Neuronal stem cell (in vitro differentiated cells): Measurements from ENCODE around the gene NFATC2.

Experiments
- DNase-seq: peaks from one replicate; pipeline ENCODE4 v3.0.0-alpha.2; 2013; ENCODE audit warnings: low spot score
- H2AFZ ChIP-seq: one replicate; pipeline ENCODE4 v1.6.1; 2013; ENCODE audit warnings: mild to moderate bottlenecking, low read length, inconsistent platforms
- H2AK5ac ChIP-seq: 2 replicates; pipeline ENCODE4 v1.6.1; 2013; ENCODE audit warnings: low read depth, mild to moderate bottlenecking, inconsistent platforms, low read length, moderate library complexity, mixed read lengths
- H2BK120ac ChIP-seq: 2 replicates; pipeline ENCODE4 v1.6.1; 2013; ENCODE audit warnings: low read depth, mild to moderate bottlenecking, inconsistent platforms, low read length, moderate library complexity, mixed read lengths
- H2BK12ac ChIP-seq: one replicate; pipeline ENCODE4 v1.6.1; 2013; ENCODE audit warnings: low read length, inconsistent platforms
- H2BK15ac ChIP-seq: 2 replicates; pipeline ENCODE4 v1.6.1; 2013; ENCODE audit warnings: mild to moderate bottlenecking, low read length, inconsistent platforms, mixed read lengths
- H2BK5ac ChIP-seq: one replicate; pipeline ENCODE4 v1.6.1; 2013; ENCODE audit warnings: inconsistent platforms, mild to moderate bottlenecking, low read length, moderate library complexity
- H3K14ac ChIP-seq: one replicate; pipeline ENCODE4 v1.6.1; 2013; ENCODE audit warnings: low read length, inconsistent platforms
- H3K18ac ChIP-seq: 2 replicates; pipeline ENCODE4 v1.6.1; 2013; ENCODE audit warnings: low read length, inconsistent platforms
- H3K23ac ChIP-seq: 2 replicates; pipeline ENCODE4 v1.6.1; 2013; ENCODE audit warnings: low read depth, mild to moderate bottlenecking, mixed read lengths, low read length, inconsistent platforms; ENCODE audit not compliant: poor library complexity
- H3K27ac ChIP-seq: replicated peaks from 3 replicates; pipeline ENCODE4 v1.5.1; 2013; ENCODE audit warnings: low read length, inconsistent platforms
- H3K27me3 ChIP-seq, 3 experiments: 2 replicates each; pipeline ENCODE4 v1.6.1; 2013; ENCODE audit warnings: low read length in 3 of 3, mild to moderate bottlenecking in 2 of 3, inconsistent platforms in 1 of 3, low read depth in 1 of 3, mixed read lengths in 1 of 3, moderate library complexity in 1 of 3; ENCODE audit not compliant: control insufficient read depth in 3 of 3, insufficient read depth in 3 of 3
- H3K36me3 ChIP-seq, 2 donors: replicated peaks in 1 of 2; 2 replicates each; pipeline ENCODE4 v1.6.1; 2013; ENCODE audit warnings: low read length in 2 of 2; ENCODE audit not compliant: control insufficient read depth in 2 of 2, insufficient read depth in 2 of 2
- H3K4ac ChIP-seq: 2 replicates; pipeline ENCODE4 v1.6.1; 2013; ENCODE audit warnings: inconsistent platforms, mild to moderate bottlenecking, low read length, moderate library complexity
- H3K4me1 ChIP-seq, 2 donors: 1 replicate in 1 of 2; 2 replicates in 1 of 2; pipeline ENCODE4 v1.6.1; 2013; ENCODE audit warnings: low read length in 2 of 2, low read depth in 1 of 2; ENCODE audit not compliant: control insufficient read depth in 2 of 2, insufficient read depth in 1 of 2
- H3K4me2 ChIP-seq: one replicate; pipeline ENCODE4 v1.6.1; 2013; ENCODE audit warnings: mild to moderate bottlenecking, low read length, inconsistent platforms; ENCODE audit not compliant: insufficient read depth, poor library complexity, severe bottlenecking
- H3K4me3 ChIP-seq, 2 donors: 2 replicates each; pipeline ENCODE4 v1.5.1; 2013; ENCODE audit warnings: low read length in 2 of 2, mild to moderate bottlenecking in 2 of 2, inconsistent platforms in 1 of 2, moderate library complexity in 1 of 2
- H3K79me1 ChIP-seq: one replicate; pipeline ENCODE4 v1.6.1; 2013; ENCODE audit warnings: low read depth, mild to moderate bottlenecking, inconsistent platforms, low read length, moderate library complexity
- H3K9ac ChIP-seq: one replicate; pipeline ENCODE4 v1.6.1; 2013; ENCODE audit warnings: mild to moderate bottlenecking, low read depth, low read length, inconsistent platforms; ENCODE audit not compliant: poor library complexity
- H3K9me3 ChIP-seq, 2 donors: replicated peaks in 1 of 2; 2 replicates each; pipeline versions ENCODE3 to v1.6.1; 2013; ENCODE audit warnings: low read length in 2 of 2, mild to moderate bottlenecking in 2 of 2, inconsistent platforms in 1 of 2, low read depth in 1 of 2, mixed read lengths in 1 of 2, moderate library complexity in 1 of 2; ENCODE audit not compliant: control insufficient read depth in 2 of 2, insufficient read depth in 1 of 2
- H4K8ac ChIP-seq: one replicate; pipeline ENCODE4 v1.6.1; 2013; ENCODE audit warnings: low read depth, mild to moderate bottlenecking, inconsistent platforms, low read length, moderate library complexity
- H4K91ac ChIP-seq: one replicate; pipeline ENCODE4 v1.6.1; 2013; ENCODE audit warnings: low read length, low read depth, mild to moderate bottlenecking, inconsistent platforms; ENCODE audit not compliant: poor library complexity
- WGBS, 2 donors: extraction: QIAGEN DNeasy Blood & Tissue Kit; methylation state at CpG; one replicate each; pipeline ENCODE4 v1.1.7; 2013; ENCODE audit warnings: missing lambda C conversion rate in 2 of 2, mixed read lengths in 1 of 2; ENCODE audit not compliant: insufficient read length in 2 of 2, insufficient replicate concordance in 1 of 2; ENCODE audit errors: extremely low coverage in 2 of 2; 5-methylcytosine and 5-hydroxymethylcytosine counted together

NFATC2 gene

GRCh38 chr20:51460163-51460562, 82.4 kb downstream of the NFATC2 start:
- no peaks in the 10 kb centered on the region for H3K36me3 ChIP-seq
- no peak overlapping the region for H2BK120ac ChIP-seq
- H2BK15ac ChIP-seq, result no peak overlapping the region
- H3K79me1 ChIP-seq, result no peaks in the 10 kb centered on the region
- no peaks in the 10 kb centered on the region for H3K9me3 ChIP-seq
- H3K14ac ChIP-seq, result no peak overlapping the region
- H3K4me3 ChIP-seq, result no peak overlapping the region
- no peaks in the 10 kb centered on the region for H3K27me3 ChIP-seq
- H3K4me1 ChIP-seq, result peaks cover 0 to 4% of the 10 kb centered on the region in 2 donors
- no peak overlapping the region for H3K18ac ChIP-seq
- H3K9ac ChIP-seq, result no peak overlapping the region
- no peak overlapping the region for H2BK12ac ChIP-seq
- no peak overlapping the region for H2AFZ ChIP-seq
- DNase-seq, result no peak
- no peak overlapping the region for H3K4ac ChIP-seq
- WGBS, 2 donors, result no CpG with 5 or more reads among the region's 3 CpGs
- no peak overlapping the region for H4K8ac ChIP-seq
- no peak overlapping the region for H3K23ac ChIP-seq
- H2BK5ac ChIP-seq, result no peak overlapping the region
- no peak overlapping the region for H4K91ac ChIP-seq
- H3K27ac ChIP-seq, result no peak overlapping the region
- no peak overlapping the region for H2AK5ac ChIP-seq
- no peak overlapping the region for H3K4me2 ChIP-seq

GRCh38 chr20:51458751-51459439, 83.6 kb downstream of the NFATC2 start:
- Histone ChIP-seq H3K14ac (no peak overlapping the region), H3K27ac (no peak overlapping the region), H2AFZ (no peak overlapping the region), H3K36me3 (no peaks in the 10 kb centered on the region), H3K79me1 (no peaks in the 10 kb centered on the region), H2BK15ac (no peak overlapping the region), H2AK5ac (no peak overlapping the region), H4K91ac (no peak overlapping the region), H3K9ac (no peak overlapping the region), H3K18ac (no peak overlapping the region), H2BK120ac (no peak overlapping the region), H3K4ac (no peak overlapping the region), H3K9me3 (peaks cover 0 to 6% of the 10 kb centered on the region in 2 donors), H2BK5ac (no peak overlapping the region), H2BK12ac (no peak overlapping the region), H3K27me3 (no peaks in the 10 kb centered on the region), H3K4me2 (no peak overlapping the region), H3K4me3 (no peak overlapping the region), H3K4me1 (peaks cover 0 to 4% of the 10 kb centered on the region in 2 donors), H4K8ac (peak overlapping the region; percentile 26), H3K23ac (no peak overlapping the region)
- no CpG with 5 or more reads among the region's 13 CpGs for WGBS, 2 donors
- no peak for DNase-seq

GRCh38 chr20:51457533-51457932, 85.0 kb downstream of the NFATC2 start:
- Histone ChIP-seq H2AK5ac (no peak overlapping the region), H2AFZ (no peak overlapping the region), H2BK5ac (no peak overlapping the region), H3K4me3 (no peak overlapping the region), H3K36me3 (no peaks in the 10 kb centered on the region), H3K27me3 (no peaks in the 10 kb centered on the region), H2BK120ac (no peak overlapping the region), H2BK12ac (no peak overlapping the region), H3K4ac (no peak overlapping the region), H2BK15ac (no peak overlapping the region), H3K79me1 (no peaks in the 10 kb centered on the region), H3K4me2 (no peak overlapping the region), H4K8ac (no peak overlapping the region), H4K91ac (no peak overlapping the region), H3K9me3 (peaks cover 0 to 6% of the 10 kb centered on the region in 2 donors), H3K14ac (no peak overlapping the region), H3K9ac (no peak overlapping the region), H3K4me1 (peaks cover 0 to 4% of the 10 kb centered on the region in 2 donors), H3K18ac (no peak overlapping the region), H3K23ac (no peak overlapping the region), H3K27ac (no peak overlapping the region)
- whole genome bisulfite sequencing, 2 donors, result no CpG with 5 or more reads among the region's 3 CpGs
- no peak for DNase-seq

GRCh38 chr20:51456511-51457509, 85.7 kb downstream of the NFATC2 start:
- no peak overlapping the region for H2BK15ac ChIP-seq
- no peak overlapping the region for H4K91ac ChIP-seq
- peaks cover 0 to 4% of the 10 kb centered on the region in 2 donors for H3K4me1 ChIP-seq
- no peak overlapping the region for H3K4me3 ChIP-seq
- no peak overlapping the region for H2BK120ac ChIP-seq
- no peak overlapping the region for H3K27ac ChIP-seq
- no peaks in the 10 kb centered on the region for H3K36me3 ChIP-seq
- H3K9me3 ChIP-seq, result peaks cover 0 to 6% of the 10 kb centered on the region in 2 donors
- H3K79me1 ChIP-seq, result no peaks in the 10 kb centered on the region
- H2BK12ac ChIP-seq, result no peak overlapping the region
- DNase-seq, result no peak
- no peaks in the 10 kb centered on the region for H3K27me3 ChIP-seq
- peak overlapping the region; percentile 26 for H3K9ac ChIP-seq
- no peak overlapping the region for H3K4ac ChIP-seq
- no peak overlapping the region for H2AK5ac ChIP-seq
- peak overlapping the region; percentile 31 for H2AFZ ChIP-seq
- no peak overlapping the region for H3K14ac ChIP-seq
- H3K18ac ChIP-seq, result peak overlapping the region; percentile 87
- H3K23ac ChIP-seq, result no peak overlapping the region
- no peak overlapping the region for H2BK5ac ChIP-seq
- WGBS, 2 donors, result no CpG with 5 or more reads among the region's 24 CpGs
- H4K8ac ChIP-seq, result no peak overlapping the region
- no peak overlapping the region for H3K4me2 ChIP-seq
